Uterus (tissue), 2 donors: ENCODE measurements around the gene SMARCA4.

Experiments used
- CTCF ChIP-seq, 4 experiments: fragments of 200-600 bp in 2 of 4; fragments of 450-650 bp in 2 of 4; sonication (generic) in 2 of 4; IDR thresholded peaks; one replicate each; pipeline ENCODE4 v1.5.1; 2016 to 2019; ENCODE audit warnings: antibody characterized with exemption in 4 of 4, mild to moderate bottlenecking in 2 of 4, moderate library complexity in 1 of 4
- POLR2A ChIP-seq, 2 donors: fragments of 450-650 bp; IDR thresholded peaks; one replicate each; pipeline ENCODE4 v1.6.1; 2016; ENCODE audit warnings: antibody characterized with exemption in 2 of 2, mild to moderate bottlenecking in 1 of 2, moderate library complexity in 1 of 2

GRCh38 chr19:11064831-11065303, 104.0 kb downstream of the SMARCA4 start:
- TF ChIP-seq CTCF (IDR thresholded peaks at IDR 0.05) (no peak), POLR2A (IDR thresholded peaks at IDR 0.05) (no peak)
